Lung (tissue), 12 donors: ENCODE results near the gene BCL2. TPM values are rescaled to one million over a fixed set of nuclear protein-coding genes. Genes with fewer than 3 reads are reported as not detected.

ENCODE experiments used
- ATAC-seq: fragments of 200-7000 bp; cut with Tn5 transposase; one replicate; pipeline ENCODE4 v1.9.1; 2020; ENCODE audit warnings: moderate number of reproducible peaks; ENCODE audit not compliant: insufficient read depth, low FRiP score
- DNase-seq, 3 donors: peaks; one replicate each; pipeline ENCODE4 v3.0.0-alpha.2; 2013 to 2017
- H3K27ac ChIP-seq, 2 donors: one replicate each; pipeline ENCODE4 v1.5.1; 2013; ENCODE audit warnings: mild to moderate bottlenecking in 2 of 2, moderate library complexity in 2 of 2, control low read depth in 1 of 2, inconsistent platforms in 1 of 2, low read depth in 1 of 2, low read length in 1 of 2
- H3K27me3 ChIP-seq, 3 donors: one replicate each; pipeline ENCODE4 v1.5.1; 2013; ENCODE audit warnings: low read length in 2 of 3; ENCODE audit not compliant: control insufficient read depth in 3 of 3, insufficient read depth in 3 of 3
- H3K36me3 ChIP-seq, 4 donors: one replicate each; pipeline ENCODE4 v1.5.1; 2013; ENCODE audit warnings: low read length in 4 of 4, mild to moderate bottlenecking in 1 of 4, moderate library complexity in 1 of 4; ENCODE audit not compliant: control insufficient read depth in 4 of 4, insufficient read depth in 4 of 4
- H3K4me1 ChIP-seq, 5 donors: one replicate each; pipeline ENCODE4 v1.5.1; 2013; ENCODE audit warnings: low read length in 5 of 5, mild to moderate bottlenecking in 2 of 5, moderate library complexity in 1 of 5; ENCODE audit not compliant: control insufficient read depth in 5 of 5, insufficient read depth in 5 of 5
- H3K4me3 ChIP-seq: one replicate; pipeline ENCODE4 v1.5.1; 2013; ENCODE audit warnings: mild to moderate bottlenecking, control low read depth, moderate library complexity
- H3K9ac ChIP-seq, 2 donors: one replicate each; pipeline ENCODE4 v1.5.1; 2013; ENCODE audit warnings: low read length in 2 of 2, control low read depth in 1 of 2; ENCODE audit not compliant: insufficient read depth in 1 of 2
- H3K9me3 ChIP-seq, 4 donors: one replicate each; pipeline ENCODE4 v1.5.1; 2013; ENCODE audit warnings: low read length in 3 of 4, mild to moderate bottlenecking in 1 of 4, moderate library complexity in 1 of 4; ENCODE audit not compliant: control insufficient read depth in 4 of 4, insufficient read depth in 3 of 4
- CTCF ChIP-seq: IDR thresholded peaks from 2 replicates; pipeline ENCODE4 v1.5.1; 2012; ENCODE audit warnings: mild to moderate bottlenecking; ENCODE audit errors: control extremely low read depth, extremely low read depth
- WGBS, 2 donors: extraction: QIAGEN DNeasy Blood & Tissue Kit; methylation state at CpG; one replicate each; pipeline ENCODE4 v1.1.7; 2013; 5-methylcytosine and 5-hydroxymethylcytosine counted together
- polyA plus RNA-seq, 2 donors: library from polyadenylated mRNA; stranded (reverse); fragments of 200-250 nt; gene quantifications; one replicate each; pipeline ENCODE4 v1.2.1, GENCODE V29; 2013
- total RNA-seq, 2 donors: library from RNA; depleted of rRNA in 1 of 2; stranded (reverse); fragments of >200 nt in 1 of 2; gene quantifications; one replicate each; pipeline ENCODE4 v1.2.1, GENCODE V29; 2014 to 2021
- donor health status: control.
- donor health status: control.
- donor health status: Bipolar disorder and iron deficiency.
- donor health status: healthy.
- donor health status: DM: yes; HTN: yes; CAD: no.

BCL2 gene
- total and polyA plus RNA-seq, 4 donors: 1.5 to 30.9 (median 5.3) TPM

DNA sequence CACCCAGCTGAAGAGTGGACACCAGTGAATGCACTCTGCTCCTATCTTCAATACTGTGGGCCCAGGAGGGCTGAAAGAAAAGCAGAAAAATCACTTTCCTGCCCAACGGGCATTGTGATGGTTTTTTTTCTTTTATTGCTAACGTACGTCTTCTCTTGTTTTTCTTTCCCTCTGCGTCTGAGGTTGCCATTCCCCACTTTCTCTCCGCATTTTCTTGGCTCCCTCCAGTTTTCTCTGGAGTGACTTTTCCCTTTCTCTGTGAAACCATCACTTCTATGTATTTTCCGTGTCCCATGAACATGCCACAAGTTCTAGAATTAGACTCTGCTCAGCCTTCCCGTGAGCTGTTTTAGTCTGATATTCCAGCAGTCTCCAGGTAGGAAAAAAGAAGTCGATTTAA, 169.2 kb downstream of the BCL2 start:
- Histone ChIP-seq H3K9me3 (no peaks in the 10 kb centered on the region), H3K27ac (no peak overlapping the region), H3K9ac (no peak overlapping the region), H3K36me3 (no peaks in the 10 kb centered on the region), H3K27me3 (no peaks in the 10 kb centered on the region), H3K4me1 (peaks cover 2 to 32% (median 16%) of the 10 kb centered on the region in 5 donors), H3K4me3 (no peak overlapping the region)
- DNase-seq (no peak), ATAC-seq (no peak)
- no peak for TF ChIP-seq CTCF
- 82 to 90% methylated on average over 8 of the region's 8 CpGs for WGBS, 2 donors

GRCh38 chr18:63149302-63149587, 170.3 kb downstream of the BCL2 start:
- H3K27ac ChIP-seq: no peak overlapping the region
- peak in 1 of 3 donors; percentile 40 for DNase-seq
- WGBS, 2 donors: 87 to 93% methylated on average over 9 of the region's 9 CpGs
- TF ChIP-seq CTCF: no peak
- no peak for ATAC-seq
- no peak overlapping the region for H3K9ac ChIP-seq
- H3K4me1 ChIP-seq: peaks cover 2 to 40% (median 16%) of the 10 kb centered on the region in 5 donors
- no peaks in the 10 kb centered on the region for H3K27me3 ChIP-seq
- H3K9me3 ChIP-seq: no peaks in the 10 kb centered on the region
- H3K4me3 ChIP-seq: no peak overlapping the region
- no peaks in the 10 kb centered on the region for H3K36me3 ChIP-seq

DNA sequence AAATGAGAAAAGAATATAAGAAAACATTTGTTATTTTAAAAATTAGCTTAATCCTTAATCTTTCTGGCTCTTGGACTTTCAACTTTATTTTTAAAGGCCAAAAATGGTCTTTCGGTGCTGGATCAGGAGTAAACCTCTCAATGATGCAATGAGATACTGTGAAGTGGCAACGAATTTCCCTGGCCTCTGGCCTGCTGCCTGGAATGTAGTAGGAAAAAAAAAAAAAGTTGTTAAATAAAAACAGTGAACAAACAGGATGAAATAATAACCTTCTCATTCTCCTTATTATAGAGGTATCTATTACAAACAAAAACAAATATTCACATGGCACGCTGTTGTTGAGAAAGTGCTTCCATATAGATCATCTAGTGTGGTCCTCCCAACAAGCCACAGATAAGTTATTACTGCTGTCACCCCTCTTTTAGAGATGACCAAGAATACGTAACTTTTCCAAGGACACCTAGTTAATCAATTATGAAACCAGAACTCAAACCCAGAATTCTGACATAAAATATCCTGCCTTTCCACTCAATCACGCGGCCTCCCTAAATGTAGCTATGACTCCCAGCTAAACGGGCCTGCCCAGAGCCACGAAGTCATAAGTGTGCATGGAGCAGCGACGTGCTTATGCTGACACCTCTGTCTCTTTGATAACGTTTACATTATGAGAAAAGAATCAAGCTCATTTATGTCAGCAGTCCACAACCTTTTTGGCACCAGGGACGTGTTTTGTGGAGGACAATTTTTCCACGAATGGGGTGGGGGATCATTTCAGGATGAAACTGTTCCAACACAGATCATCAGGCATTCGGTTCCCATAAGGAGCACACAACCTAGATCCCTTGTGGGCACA, 170.9 kb downstream of the BCL2 start:
- no peak overlapping the region for H3K27ac ChIP-seq

More for the DNA sequence above, 170.9 kb downstream of the BCL2 start:
- WGBS, 2 donors: 64 to 79% methylated on average over 14 of the region's 14 CpGs
- no peaks in the 10 kb centered on the region for H3K36me3 ChIP-seq
- H3K4me1 ChIP-seq: peaks cover 2 to 41% (median 16%) of the 10 kb centered on the region in 5 donors
- DNase-seq: peak; percentile 56 to 81 (median 80)
- no peaks in the 10 kb centered on the region for H3K9me3 ChIP-seq
- no peak overlapping the region for H3K9ac ChIP-seq
- ATAC-seq: no peak
- no peak overlapping the region for H3K4me3 ChIP-seq
- TF ChIP-seq CTCF: no peak
- no peaks in the 10 kb centered on the region for H3K27me3 ChIP-seq
